NCI-H187 (cell line): ENCODE measurements around the gene ITPKC.
"Not testable (repeated sequence)": the region's sequence is repeated elsewhere in the genome, so short reads cannot be mapped to it uniquely, and the experiment has no call there.

Experiments
- DNase-seq, 2 experiments: peaks; one replicate each; lab custom pipeline; 2025; lab: John Stamatoyannopoulos, UW

Gene ITPKC

DNA sequence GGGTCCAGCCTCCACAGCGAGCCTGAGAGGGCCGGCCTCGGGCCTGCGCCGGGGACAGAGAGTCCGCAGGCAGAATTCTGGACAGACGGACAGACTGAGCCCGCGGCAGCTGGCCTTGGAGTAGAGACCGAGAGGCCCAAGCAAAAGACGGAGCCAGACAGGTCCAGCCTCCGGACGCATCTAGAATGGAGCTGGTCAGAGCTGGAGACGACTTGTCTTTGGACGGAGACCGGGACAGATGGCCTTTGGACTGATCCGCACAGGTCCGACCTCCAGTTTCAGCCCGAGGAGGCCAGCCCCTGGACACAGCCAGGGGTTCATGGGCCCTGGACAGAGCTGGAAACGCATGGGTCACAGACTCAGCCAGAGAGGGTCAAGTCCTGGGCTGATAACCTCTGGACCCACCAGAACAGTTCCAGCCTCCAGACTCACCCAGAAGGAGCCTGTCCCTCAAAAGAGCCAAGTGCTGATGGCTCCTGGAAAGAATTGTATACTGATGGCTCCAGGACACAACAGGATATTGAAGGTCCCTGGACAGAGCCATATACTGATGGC lies 490 bp downstream of the ITPKC start:
- no peak for DNase-seq

DNA sequence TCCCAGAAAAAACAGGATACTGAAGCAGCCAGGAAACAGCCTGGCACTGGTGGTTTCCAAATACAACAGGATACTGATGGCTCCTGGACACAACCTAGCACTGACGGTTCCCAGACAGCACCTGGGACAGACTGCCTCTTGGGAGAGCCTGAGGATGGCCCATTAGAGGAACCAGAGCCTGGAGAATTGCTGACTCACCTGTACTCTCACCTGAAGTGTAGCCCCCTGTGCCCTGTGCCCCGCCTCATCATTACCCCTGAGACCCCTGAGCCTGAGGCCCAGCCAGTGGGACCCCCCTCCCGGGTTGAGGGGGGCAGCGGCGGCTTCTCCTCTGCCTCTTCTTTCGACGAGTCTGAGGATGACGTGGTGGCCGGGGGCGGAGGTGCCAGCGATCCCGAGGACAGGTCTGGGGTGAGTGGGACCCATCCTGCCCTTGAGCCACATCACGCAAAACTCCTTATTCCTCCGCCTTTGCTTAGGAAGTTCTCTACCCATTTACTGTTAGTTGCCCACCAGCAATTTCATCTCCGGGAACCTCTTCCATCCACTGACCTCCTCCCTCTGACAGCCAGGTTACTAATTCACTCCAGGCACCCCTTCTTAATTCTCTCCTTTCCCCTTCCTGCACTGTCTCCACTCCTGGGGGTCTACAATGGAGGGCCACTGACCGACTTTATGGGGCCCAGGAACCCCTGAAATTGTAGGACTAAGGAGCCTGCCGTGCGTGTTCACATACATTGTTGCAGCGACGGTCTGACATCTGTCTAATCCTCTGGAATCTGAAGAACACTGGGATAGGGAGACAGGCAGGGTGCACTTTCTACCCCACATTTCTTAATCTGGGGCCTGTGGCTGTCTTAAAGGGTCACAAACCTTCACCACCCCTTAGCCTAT lies 1.2 kb downstream of the ITPKC start:
- no peak for DNase-seq

DNA sequence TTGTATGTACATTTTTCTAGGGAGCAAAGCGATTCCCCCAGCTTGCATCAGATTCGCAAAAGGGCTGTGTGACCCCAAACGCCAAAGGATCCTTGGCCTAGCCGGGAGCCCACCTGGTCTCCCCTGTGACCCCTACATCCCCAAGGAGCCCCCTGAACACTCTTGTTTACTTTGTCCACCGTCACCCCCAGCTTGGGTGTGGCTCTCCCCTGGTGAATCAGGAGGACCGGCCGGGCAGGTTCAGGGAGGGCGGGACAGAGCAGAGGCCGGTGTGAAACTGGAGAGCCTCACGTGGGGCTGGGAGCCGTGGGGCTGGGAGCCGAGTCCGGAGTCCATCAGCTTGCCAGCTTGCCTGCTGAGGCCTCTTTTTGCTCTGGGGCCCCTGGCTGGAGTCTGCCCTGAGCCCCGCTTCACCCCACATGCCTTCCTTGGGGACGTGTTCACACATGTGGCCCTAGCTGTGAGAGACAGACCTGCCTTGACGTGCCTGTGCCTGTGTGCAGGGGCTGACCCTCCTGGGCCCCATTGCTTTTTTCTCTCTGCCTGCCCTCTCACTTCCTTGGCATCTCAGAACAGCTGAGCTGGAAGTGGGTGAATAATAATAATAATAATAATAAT lies 2.0 kb downstream of the ITPKC start:
- DNase-seq: no peak

DNA sequence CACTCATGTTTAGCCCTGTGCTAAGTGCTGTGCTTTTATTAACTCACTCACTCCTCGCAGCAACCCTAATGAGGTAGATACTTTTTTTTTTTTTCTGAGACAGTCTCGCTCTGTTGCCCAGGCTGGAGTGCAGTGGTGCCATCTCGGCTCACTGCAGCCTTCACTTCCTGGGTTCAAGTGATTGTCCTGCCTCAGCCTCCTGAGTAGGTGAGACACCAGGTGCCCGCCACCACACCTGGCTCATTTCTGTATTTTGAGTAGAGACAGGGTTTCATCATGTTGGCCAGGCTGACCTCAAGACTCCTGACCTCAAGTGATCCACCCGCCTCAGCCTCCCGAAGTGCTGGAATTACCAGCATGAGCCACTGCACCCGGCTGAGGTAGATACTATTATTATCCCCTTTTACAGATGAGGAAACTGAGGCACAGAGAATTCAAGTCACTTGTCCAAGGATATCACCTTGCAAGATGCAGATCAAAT lies 2.5 kb downstream of the ITPKC start:
- no peak for DNase-seq

DNA sequence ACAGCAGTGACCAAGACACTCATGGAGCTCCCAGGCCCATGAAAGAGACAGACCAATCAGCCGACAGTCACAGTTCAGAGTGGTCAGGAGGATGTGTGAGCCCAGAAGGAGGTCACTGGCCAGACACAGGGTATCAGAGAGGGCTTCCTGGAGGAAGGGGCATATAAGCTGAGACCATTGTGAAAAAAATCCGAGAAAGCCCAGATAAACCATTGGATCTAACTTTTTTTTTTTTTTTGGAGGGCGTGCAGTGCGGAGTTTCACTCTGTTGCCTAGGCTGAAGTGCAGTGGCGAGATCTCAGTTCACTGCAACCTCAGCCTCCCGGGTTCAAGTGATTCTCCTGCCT lies 4.2 kb downstream of the ITPKC start:
- no peak for DNase-seq

DNA sequence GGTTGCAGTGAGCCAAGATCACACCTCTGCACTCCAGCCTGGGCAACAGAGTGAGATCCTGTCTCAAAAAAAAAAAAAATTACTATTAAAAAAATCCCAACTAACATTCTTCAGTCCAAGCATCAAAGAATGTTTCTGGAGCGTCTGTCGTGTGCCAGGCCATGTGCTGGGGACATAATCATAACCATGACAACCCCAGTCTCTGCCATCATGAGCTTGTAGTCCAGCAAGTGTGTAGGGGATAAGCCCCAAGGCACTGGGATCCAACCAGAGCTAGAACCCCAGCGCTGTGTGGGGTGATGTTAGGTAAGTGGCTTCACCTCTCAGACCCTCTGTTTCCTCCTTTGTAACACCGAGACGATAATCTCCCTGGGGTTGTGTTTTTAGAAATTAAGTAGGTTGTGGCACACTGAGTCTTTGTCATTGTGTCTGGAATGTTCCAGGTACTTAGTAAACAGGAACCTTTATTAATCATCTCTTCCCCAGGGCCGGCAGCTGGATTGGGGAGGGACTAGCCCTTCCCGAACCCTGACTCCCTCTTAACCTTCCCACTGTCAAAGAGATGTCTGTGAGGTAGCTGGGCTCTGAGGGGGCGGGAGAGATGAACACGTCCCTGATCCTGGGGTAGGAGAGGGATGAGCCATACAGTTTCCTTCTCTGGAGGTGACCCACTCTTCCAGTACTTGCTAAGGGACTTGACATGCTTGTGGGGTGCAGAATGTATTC lies 5.2 kb downstream of the ITPKC start:
- no peak for DNase-seq

DNA sequence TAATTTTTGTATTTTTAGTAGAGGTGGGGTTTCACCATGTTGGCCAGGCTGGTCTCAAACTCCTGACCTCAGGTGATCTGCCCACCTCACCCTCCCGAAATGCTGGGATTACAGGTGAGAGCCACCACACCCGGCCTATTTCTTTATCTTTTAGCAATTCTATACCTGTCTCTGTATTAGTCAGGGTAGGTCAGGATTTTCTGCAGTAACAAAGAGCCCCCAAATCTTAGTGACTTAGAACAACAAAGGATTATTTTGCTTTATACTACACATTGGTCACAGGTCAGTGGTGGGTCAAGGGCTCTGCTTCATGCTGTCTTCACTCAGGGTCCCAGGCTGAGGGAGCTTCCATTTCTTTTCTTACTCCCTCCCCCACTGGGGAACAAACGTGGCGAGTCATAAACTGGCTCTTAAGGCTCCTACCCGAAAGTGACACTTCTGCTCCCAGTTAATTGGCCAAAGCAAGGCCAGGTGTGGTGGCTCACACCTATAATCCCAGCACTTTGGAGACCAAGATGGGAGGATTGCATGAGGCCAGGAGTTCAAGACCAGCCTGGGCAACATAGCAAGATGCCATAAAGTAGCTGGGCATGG lies 6.8 kb downstream of the ITPKC start:
- no peak for DNase-seq

DNA sequence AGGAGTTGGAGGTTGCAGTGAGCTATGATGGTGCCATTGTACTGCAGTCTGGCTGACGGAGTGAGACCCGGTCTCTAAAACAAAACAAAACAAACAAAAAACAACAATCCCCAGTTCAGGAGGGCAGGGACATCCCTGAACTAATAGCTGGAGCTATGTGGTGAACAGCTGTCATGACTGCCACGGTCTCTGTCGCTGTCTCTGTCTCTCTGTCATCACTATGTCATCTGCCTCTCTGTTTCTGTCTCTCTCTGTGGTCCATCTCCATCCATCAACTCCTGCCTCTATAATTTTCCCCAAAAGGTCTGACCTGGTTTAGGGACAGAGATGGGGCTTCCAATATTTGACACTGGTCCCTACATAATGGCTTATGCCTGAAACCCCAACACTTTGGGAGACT lies 7.4 kb downstream of the ITPKC start:
- no peak for DNase-seq

DNA sequence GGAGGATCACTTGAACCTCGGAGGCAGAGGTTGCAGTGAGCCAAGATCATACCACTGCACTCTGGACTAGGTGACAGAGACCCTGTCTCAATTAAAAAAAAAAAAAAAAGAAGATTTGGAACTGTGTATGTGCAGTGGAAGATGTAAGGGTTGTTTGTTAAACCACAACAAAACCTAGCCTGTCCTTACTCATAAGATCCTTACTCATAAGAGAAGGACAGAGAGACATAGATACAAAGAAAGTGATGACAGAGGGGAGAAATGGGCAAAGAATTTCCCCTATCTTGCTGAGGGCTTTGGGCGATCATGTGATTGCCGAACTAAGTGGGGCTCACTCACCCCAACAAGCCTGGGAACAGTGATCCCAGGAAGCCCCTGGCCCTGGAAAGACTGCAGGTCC lies 7.9 kb downstream of the ITPKC start:
- no peak for DNase-seq

DNA sequence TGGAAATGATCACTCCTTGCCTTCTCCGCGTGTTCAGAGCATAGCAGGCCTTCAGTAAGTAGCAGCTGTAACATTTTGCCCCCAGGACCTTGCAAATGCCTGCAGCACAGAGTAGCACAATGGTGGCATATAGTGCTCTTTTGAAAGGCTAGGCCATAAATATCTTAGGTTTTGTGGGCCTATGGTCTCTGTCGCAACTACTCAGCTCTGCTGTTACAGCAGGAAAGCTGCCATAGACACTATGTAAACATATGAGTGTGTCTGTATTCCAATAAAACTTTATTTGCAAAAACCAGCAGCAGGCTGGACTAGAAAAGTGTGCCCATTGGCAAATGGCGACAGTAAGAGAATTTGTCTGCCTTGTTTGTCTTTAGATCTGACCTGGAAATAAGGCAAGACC lies 9.4 kb downstream of the ITPKC start:
- DNase-seq: no peak

DNA sequence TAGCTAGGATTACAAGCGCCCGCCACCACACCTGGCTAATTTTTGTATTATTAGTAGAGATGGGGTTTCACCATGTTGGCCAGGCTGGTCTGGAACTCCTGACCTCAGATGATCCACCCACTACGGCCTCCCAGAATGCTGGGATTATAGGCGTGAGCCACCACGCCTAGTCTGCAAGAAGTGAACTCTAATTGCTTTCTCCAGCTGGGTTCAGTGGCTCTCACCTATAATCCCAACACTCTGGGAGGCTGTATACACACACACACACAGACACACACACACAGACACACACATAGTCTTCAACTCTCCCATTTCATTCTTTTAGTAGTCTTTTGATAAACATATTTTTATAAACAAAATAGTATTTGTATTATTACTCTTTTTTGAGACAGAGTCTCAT lies 13.2 kb downstream of the ITPKC start:
- DNase-seq: not testable (repeated sequence)

DNA sequence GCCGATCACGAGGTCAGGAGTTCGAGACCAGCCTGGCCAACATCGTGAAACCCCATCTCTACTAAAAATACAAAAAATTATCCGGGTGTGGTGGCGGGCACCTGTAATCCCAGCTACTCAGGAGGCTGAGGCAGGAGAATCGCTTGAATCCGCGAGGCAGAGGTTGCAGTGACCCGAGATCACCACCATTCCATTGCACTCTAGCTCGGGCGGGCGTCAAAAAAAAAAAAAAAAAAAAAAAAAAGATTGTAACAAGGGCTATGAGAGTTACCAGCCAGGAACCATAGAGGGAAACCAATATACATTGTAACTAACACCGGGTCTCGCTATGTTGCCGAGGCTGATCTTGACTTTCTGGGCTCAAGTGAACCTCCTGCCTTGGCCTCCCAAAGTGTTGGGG lies 15.4 kb downstream of the ITPKC start:
- DNase-seq: not testable (repeated sequence)

DNA sequence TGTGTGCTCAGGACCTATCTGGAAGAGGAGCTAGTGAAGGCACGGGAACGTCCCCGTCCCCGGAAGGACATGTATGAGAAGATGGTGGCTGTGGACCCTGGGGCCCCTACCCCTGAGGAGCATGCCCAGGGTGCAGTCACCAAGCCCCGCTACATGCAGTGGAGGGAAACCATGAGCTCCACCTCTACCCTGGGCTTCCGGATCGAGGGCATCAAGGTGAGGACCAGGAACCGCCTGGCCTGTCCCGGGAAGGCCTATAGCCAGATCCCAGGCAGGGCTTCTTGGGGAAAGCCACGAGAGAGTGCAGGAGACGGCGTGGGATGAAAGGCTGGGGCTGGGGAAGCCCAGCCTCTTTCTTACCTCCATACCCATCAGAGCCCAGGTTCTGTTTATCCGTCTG lies 16.2 kb downstream of the ITPKC start:
- DNase-seq: no peak

DNA sequence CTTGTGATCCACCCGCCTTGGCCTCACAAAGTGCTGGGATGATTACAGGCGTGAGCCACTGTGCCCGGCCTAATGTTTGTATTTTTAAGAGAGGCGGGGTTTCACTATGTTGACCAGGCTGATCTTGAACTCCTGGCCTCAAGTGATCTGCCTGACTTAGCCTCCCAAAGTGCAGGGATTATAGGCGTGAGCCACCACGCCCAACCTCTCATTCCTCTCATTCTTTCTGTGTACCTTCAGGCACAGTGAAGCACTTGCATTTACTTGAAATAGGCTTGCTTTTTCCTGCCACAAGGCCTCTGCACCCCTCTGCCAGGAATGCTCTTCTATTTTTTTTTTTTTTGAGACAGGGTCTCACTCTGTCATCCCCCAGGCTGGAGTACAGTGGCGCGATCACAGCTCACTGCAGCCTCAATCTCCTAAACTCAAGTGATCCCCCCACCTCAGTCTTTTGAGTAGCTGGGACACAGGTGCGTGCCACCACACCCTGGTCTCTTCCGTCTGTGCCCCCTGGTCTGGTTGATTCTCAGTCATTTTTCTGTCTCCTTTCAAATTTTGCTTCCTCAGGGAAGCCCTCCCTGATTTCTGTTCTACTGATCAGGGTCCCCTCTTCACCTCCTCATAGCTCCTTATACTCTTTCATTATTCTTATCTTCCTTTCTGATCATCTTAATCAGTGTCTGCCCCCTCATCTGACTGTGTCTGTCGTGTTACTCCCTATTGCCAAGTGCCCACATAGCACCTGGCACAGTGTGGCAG lies 18.3 kb downstream of the ITPKC start:
- no peak for DNase-seq

DNA sequence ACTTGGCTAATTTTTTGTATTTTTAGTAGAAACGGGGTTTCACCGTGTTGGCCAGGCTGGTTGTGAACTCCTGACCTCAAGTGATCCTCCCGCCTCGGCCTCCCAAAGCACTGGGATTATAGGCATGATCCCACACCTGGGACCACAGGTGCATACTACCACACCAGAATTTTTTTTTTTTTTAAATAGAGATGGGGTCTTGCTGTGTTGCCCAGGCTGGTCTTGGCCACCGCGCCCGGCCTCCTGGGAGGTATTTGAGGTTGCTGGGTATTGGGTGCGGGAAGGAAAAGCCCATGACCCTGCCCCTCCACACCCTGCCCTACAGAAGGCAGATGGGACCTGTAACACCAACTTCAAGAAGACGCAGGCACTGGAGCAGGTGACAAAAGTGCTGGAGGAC lies 19.7 kb downstream of the ITPKC start:
- DNase-seq: no peak

DNA sequence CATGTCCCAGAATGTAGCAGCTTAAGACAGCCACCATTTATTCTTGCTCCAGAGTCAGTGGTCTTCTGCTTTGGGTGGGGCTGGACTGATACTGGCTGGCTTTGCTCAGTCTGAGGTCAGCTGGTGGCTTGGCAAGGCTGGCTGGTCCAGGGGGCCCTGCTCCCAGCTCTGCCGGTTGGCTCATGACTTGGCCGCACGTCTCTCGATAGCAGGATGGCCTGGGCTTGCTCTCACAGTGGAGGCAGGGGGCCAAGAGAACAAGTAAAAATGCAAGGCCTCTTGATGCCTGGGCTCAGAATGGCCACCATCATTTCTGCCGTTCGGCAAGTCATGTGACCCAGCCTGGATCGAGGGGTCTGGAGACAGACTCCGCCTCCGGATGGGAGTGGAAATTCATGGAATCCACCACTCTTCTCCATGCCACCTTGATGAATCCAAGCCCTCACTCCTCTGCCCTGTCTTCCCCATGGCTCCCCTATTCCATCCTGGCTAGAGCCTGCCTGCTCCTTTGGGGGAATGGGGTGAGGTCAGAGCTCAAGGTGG lies 20.3 kb downstream of the ITPKC start:
- no peak for DNase-seq

DNA sequence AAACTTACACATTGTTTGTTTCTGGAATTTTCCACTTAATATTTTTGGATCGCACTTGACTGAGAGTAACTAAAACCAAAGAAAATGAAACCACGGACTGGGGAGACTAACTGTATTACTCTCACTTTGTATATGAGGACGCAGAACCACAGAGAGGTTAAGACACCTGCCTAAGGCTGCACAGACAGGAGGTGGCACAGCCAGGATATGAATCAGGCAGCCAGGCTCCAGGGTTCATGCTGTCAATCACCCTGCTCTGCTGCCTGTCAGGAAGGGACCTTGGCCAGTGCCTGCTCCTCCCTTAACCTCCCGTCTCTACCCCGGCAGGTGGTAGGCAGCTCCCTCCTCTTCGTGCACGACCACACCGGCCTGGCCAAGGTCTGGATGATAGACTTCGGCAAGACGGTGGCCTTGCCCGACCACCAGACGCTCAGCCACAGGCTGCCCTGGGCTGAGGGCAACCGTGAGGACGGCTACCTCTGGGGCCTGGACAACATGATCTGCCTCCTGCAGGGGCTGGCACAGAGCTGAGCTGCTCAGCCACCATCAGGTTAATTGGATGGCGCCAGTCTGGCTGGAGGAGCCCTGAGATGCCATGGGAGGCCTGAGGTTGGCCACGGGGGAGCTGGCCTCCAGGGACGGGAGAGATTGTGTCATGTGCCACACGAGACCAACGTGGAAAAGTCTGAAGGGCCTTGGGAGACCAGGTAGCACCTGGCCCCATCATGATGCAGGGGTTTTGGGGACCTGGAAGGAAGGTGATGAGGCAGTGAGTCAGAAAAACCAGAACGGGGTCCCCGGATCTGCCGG lies 22.3 kb downstream of the ITPKC start:
- no peak for DNase-seq

DNA sequence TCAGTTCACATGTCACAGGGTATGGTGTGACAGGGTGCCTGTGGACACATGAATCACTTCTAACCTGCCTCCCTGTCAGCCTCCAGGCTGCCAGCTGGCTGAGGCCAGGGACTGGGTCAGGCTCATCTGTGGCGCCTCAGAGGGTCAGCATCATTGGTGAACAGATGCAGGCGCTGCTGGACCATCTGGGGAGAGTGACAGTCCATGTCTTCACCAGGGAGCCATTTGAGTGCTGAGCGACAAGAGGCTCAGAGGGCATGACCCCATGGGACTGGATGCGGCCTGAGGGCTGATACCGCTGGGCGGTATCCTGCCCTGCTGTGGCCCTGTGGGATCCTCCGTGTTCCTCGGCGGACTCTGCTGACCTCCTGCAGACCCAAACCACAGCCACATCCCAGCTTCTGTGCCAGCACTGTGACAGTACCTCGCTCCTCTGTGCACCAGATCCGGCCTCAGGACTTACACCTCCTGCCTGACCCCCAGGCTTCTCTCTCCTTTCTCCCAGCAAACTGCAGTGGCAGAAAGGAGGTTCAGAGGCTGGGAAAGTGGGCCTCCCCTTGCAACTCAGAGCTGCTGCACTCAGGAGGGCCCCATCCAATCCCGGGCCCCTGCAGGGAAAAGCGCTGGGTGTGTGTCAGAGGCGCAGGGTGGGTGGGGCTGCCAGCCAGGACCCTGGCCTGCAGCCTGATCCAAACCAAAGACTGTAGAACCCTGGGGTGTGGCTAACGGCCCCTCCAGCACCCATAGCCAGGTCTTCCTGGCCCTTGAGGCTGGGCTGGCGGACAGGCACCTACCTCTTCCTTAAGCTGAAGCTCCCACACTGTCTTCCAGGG lies 23.2 kb downstream of the ITPKC start:
- DNase-seq: no peak

DNA sequence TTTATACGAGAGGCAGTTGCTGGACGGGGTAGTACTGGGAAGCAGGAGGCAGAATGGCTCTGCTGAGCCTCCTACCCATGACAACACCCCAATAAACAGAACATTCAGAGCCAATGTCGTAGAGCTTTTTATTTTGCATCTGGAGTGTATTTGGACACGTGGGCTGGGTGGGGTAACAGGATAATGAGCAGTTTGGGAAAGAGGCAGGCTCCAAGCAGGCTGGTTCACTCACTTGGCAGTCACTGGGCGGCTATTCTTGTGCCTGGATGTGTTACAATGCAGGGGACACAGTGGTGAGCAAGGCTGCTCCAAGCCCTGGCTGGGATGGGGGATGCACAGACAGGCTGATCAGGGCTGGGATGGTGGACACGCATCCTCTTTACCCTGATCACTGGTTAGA lies 23.8 kb downstream of the ITPKC start:
- DNase-seq: no peak
